ENCODE data around the gene TULP4.
"Not testable (repeated sequence)": the region's sequence is repeated elsewhere in the genome, so short reads cannot be mapped to it uniquely, and the experiment has no call there.

TULP4 gene

GRCh38 chr6:158468666-158469065 is 156.4 kb downstream of the TULP4 start:
- DNase-seq (ENCODE audit: low read depth in 3 of 3), result no peak

- not testable (repeated sequence) for DNase-seq (ENCODE audit: low read depth in 3 of 3)
Observed at GRCh38 chr6:158470023-158470422, 157.8 kb downstream of the TULP4 start.

GRCh38 chr6:158471339-158471738 is 159.1 kb downstream of the TULP4 start:
- no peak for DNase-seq (ENCODE audit: low read depth in 3 of 3)

GRCh38 chr6:158472447-158472846 is 160.2 kb downstream of the TULP4 start:
- DNase-seq (ENCODE audit: low read depth in 3 of 3), result no peak

DNA sequence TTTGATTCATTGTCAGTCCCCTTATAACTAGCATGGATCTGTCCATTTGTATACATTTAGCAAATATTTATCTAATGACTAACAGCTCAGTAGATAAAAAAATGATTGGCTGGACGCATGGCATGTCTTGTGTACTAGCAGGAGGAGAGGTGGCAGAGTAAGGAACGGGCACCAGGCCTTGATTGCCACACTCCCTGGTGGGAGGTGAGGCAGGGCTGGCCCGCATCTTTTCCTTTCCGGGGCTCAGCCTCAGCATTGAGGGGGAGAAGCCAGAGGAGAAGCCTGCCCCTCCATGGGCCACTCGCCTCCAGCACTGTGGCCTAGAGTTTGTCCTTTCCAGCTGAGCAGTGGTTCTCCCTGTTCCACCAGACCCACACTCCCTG is 162.7 kb downstream of the TULP4 start:
- no peak for DNase-seq (ENCODE audit: low read depth in 3 of 3)

- DNase-seq (ENCODE audit: low read depth in 3 of 3), result no peak
Observed at GRCh38 chr6:158475344-158476302, 163.4 kb downstream of the TULP4 start.

DNA sequence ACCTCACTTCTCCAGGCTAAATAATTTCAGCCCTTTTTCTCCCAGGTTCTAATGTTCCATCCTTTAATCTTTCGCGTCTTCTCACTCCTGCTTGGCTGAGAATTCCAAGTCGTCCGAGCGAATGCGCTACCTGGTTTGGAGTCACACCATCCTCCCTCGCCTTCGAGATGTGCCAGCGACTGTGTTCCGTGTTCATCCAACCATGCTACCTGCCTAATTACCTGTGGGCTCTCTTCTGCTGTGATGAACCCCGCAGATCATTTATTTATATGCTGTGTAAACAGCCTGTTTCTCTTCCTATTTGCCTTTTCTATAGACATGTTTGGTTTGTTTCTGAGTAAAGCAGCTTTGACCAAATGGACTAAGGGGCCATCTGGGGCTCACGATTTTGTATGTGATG is 164.1 kb downstream of the TULP4 start:
- DNase-seq (ENCODE audit: low read depth in 3 of 3), result no peak

- DNase-seq (ENCODE audit: low read depth in 3 of 3), result not testable (repeated sequence)
Observed at GRCh38 chr6:158477722-158478121, 165.5 kb downstream of the TULP4 start.

DNA sequence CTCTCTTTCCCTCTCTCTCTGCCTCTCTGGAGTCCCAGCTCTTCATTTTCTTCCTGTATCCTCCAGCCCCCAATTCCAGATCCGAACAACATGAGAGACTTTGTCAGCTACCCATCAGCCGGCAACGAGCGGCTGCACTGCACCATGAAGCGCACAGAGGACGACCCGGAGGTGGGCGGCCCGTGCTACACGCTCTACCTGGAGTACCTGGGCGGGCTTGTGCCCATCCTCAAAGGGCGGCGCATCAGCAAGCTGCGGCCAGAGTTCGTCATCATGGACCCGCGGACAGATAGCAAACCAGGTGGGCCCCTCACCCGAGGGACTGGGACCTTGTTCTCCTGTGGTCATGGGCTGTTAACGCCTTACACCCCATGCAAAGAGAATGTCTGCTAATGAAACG is 168.7 kb downstream of the TULP4 start:
- DNase-seq (ENCODE audit: low read depth in 3 of 3), result no peak

- no peak for DNase-seq (ENCODE audit: low read depth in 3 of 3)
Observed at GRCh38 chr6:158481690-158482473, 169.6 kb downstream of the TULP4 start.

DNA sequence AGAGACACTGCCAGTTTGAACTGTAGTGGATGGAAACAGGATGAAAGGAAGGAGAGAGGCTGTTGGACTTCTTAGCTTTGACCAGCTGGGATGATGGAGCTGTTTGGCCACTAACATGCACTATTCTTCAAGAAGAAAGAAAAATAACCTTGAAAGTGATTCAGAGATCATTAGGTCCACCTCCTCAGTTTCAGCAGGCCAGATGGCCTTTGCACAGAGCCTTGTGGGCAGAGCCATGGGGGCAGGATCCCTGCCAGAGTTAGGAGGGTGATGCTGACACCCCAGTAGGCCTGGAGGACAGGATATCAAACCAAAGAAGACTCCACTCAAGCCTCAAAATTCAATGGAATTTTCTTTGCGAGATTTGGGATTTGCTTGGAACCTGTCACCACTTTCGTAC is 173.2 kb downstream of the TULP4 start:
- no peak for DNase-seq (ENCODE audit: low read depth in 3 of 3)

GRCh38 chr6:158487495-158487894 is 175.2 kb downstream of the TULP4 start:
- no peak for DNase-seq (ENCODE audit: low read depth in 3 of 3)

GRCh38 chr6:158488065-158488464 is 175.8 kb downstream of the TULP4 start:
- DNase-seq (ENCODE audit: low read depth in 3 of 3), result no peak

GRCh38 chr6:158489441-158489840 is 177.2 kb downstream of the TULP4 start:
- DNase-seq (ENCODE audit: low read depth in 3 of 3), result no peak

DNA sequence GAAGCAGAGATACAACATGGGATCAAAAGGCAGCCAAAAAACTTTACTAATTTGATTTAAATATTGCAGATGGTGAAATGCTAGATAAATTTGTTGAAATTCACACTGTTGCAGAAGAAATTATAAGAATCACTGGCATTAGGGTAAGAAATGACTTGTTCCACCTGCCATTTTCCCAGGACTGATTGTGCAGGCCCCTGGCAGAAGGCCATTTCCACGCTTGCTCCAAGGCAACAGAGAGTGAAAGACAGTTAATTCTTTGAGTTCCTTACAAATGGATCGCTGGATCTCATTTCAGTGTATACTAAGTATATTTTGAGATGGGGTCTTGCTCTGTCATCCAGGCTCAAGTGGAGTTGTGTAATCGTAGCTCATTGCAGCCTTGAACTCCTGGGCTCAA is 180.6 kb downstream of the TULP4 start:
- no peak for DNase-seq (ENCODE audit: low read depth in 3 of 3)

- DNase-seq (ENCODE audit: low read depth in 3 of 3), result no peak
Observed at GRCh38 chr6:158496700-158497099, 184.4 kb downstream of the TULP4 start.

DNA sequence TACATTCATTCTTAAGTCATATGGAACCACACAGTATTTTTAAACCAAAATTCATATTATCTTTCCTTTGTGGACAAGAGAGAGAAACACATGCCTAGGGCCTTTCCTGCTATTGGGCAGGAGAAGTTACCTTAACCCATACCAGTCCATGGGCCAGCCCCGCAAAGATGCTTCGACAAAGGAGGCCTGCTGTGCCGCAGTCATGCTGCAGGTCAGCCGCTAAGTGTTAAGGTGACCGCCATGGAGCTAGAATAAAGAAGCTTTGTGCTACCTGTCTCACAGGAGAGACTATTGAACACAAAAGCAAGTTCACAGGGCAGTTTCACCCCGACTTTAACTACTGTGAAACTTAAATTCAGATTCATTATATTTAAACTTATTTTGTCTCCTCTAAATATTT is 185.4 kb downstream of the TULP4 start:
- DNase-seq (ENCODE audit: low read depth in 3 of 3), result no peak

DNA sequence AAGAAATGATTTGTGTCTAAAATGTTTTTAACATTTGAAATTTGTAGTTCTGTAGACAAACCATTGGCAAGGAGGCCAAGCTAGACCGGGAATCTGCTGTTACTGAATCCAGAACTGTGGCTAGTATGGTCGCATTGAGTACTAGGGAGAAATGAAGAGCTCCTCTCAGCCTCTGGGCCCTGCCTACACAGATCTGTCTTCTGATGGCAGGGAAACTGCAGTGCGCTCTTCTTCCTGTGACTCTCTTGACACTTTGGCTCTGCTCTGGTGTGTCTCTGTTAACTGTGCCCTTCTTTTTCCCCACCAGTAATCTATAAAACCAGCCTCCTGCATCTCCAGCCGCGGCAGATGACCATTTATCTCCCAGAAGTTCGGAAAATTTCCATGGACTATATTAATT is 186.1 kb downstream of the TULP4 start:
- no peak for DNase-seq (ENCODE audit: low read depth in 3 of 3)

DNA sequence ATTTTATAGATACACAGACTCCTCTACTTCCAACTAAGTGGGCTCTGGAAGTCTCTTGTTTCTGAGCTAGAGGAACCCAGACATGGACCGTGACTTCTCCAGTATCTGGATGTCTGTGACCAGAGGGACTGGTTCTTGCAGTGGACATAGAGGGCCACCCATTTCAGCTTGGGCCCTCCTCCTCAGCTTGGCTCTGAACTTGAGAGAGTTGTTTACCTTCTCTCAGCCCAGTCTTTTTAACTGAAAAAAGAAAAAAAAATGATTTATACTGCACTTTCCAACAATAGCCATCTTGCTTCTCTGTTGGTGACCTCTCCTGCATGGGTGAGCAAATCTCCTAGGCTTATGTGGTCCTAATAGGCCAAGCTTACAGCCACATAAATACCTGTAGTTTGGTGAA is 187.3 kb downstream of the TULP4 start:
- no peak for DNase-seq (ENCODE audit: low read depth in 3 of 3)

DNA sequence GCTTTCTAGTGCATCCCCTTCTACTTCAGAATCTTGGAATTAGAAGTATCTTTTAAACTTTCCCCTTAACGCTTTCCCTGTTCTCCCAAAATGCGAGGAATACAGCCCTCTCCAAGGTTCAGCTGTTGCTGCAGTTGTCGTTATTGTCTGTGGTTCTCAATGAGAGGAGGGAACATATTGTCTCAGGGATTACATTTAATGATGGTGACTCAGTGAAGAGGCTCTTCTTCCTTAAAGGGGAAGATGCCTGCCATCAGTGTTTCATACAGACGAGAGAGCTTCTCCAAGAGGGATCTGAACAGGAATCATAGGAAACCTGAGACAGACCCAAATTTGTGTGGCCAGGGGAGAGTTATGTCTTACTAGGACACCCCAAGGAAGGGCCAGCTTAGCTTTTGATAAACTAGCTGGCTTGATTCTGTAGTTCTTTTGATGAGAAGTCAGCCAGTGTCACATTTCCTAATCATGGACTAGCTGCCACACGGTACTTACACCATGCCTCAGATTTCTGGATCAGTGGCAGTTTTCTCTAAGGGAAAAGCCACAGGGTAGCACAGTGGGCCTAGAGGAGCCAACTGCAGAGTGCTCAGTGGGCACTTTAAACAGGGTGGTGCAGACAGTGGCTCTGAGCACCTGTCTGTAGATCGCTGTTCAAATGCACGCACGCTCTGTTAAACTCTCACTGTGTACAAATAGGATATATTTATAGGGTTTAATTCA is 187.9 kb downstream of the TULP4 start:
- DNase-seq (ENCODE audit: low read depth in 3 of 3), result no peak

DNA sequence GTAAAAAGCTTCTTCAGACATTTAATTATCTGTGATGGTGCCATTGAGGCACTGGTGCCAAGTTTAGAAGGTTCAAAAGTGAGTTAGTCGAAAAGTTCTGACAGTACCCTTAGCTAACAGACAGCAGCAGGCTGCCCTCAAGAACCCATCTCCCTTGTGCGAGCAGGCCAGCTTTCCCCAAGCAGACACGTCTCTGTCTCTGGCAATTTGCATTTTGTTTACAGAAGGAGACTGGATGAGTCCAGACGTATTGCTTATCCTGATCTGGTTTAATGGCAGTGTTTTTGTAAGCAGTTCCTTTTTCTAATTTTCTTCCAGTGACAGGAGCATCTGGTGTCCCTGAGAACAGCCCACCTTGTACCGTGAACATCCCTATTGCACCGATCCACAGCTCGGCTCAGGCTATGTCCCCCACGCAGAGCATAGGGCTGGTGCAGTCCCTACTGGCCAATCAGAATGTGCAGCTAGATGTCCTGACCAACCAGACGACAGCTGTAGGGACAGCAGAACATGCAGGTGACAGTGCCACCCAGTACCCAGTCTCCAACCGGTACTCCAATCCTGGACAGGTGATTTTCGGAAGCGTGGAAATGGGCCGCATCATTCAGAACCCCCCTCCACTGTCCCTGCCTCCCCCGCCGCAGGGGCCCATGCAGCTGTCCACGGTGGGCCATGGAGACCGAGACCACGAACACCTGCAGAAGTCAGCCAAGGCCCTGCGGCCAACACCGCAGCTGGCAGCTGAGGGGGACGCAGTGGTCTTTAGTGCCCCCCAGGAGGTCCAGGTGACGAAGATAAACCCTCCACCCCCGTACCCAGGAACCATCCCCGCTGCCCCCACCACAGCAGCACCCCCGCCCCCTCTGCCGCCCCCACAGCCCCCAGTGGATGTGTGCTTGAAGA is 189.3 kb downstream of the TULP4 start:
- DNase-seq (ENCODE audit: low read depth in 3 of 3), result no peak

Data from stimulated activated CD4-positive, alpha-beta T cell treated with anti-CD3 and anti-CD28 coated beads, TNF-alpha, amount 100 ng/mL, for 48 hours (primary cell).